GM13977 (cell line): ENCODE results near the gene MYBPC1.
"Not testable (repeated sequence)": the region's sequence is repeated elsewhere in the genome, so short reads cannot be mapped to it uniquely, and the experiment has no call there.

Experiments
- DNase-seq: peaks from one replicate; pipeline ENCODE4 v3.0.0; 2012; ENCODE audit warnings: low spot score
- CTCF ChIP-seq: IDR thresholded peaks from 2 replicates; pipeline ENCODE4 v1.5.1; 2012; ENCODE audit warnings: mild to moderate bottlenecking, control low read depth; ENCODE audit not compliant: insufficient read depth; ENCODE audit errors: extremely low read depth, missing control alignments
- in situ Hi-C: fragments of 300-500 bp; cut with MboI; formaldehyde crosslinking; loops from one replicate; pipeline ENCODE4 v1.12.0; 2022; ENCODE audit warnings: low sequenced_read_pairs, low pct_unique_long_range_greater_than_20kb, mixed read lengths, inconsistent platforms; ENCODE audit not compliant: unreplicated experiment

MYBPC1 gene

GRCh38 chr12:101650346-101651117 is 55.8 kb downstream of the MYBPC1 start:
- in situ Hi-C loops: no loop called here
- no peak for TF ChIP-seq CTCF
- no peak for DNase-seq

GRCh38 chr12:101653030-101653429 is 58.3 kb downstream of the MYBPC1 start:
- DNase-seq: no peak
- no peak for TF ChIP-seq CTCF
- in situ Hi-C loops: no loop called here

- in situ Hi-C loops: no loop called here
- no peak for DNase-seq
- TF ChIP-seq CTCF: no peak
Measured at GRCh38 chr12:101653503-101653902, 58.7 kb downstream of the MYBPC1 start.

- DNase-seq: no peak
- TF ChIP-seq CTCF: no peak
- in situ Hi-C loops: no loop called here
Measured at GRCh38 chr12:101654442-101654841, 59.7 kb downstream of the MYBPC1 start.

- DNase-seq: no peak
- TF ChIP-seq CTCF: no peak
- in situ Hi-C loops: no loop called here
Measured at GRCh38 chr12:101655393-101655792, 60.6 kb downstream of the MYBPC1 start.

GRCh38 chr12:101660662-101661061 is 65.9 kb downstream of the MYBPC1 start:
- DNase-seq, in situ Hi-C loops: not testable (repeated sequence)

- in situ Hi-C loops: no loop called here
- TF ChIP-seq CTCF: no peak
- no peak for DNase-seq
Measured at GRCh38 chr12:101663298-101663697, 68.5 kb downstream of the MYBPC1 start.
